ENCODE results near the gene CDH4.
"Not testable (repeated sequence)": the region's sequence is repeated elsewhere in the genome, so short reads cannot be mapped to it uniquely, and the experiment has no call there.

Gene CDH4

GRCh38 chr20:61416546-61416945 lies 164.5 kb downstream of the CDH4 start:
- no peak for DNase-seq (ENCODE audit: low read depth in 2 of 2)

- DNase-seq (ENCODE audit: low read depth in 2 of 2) = no peak
Measured at GRCh38 chr20:61417221-61417941, 165.3 kb downstream of the CDH4 start.

GRCh38 chr20:61419010-61419409 lies 166.9 kb downstream of the CDH4 start:
- no peak for DNase-seq (ENCODE audit: low read depth in 2 of 2)

- DNase-seq (ENCODE audit: low read depth in 2 of 2) = no peak
Measured at GRCh38 chr20:61419501-61419900, 167.4 kb downstream of the CDH4 start.

GRCh38 chr20:61420056-61420455 lies 168.0 kb downstream of the CDH4 start:
- DNase-seq (ENCODE audit: low read depth in 2 of 2) = no peak

GRCh38 chr20:61420781-61421180 lies 168.7 kb downstream of the CDH4 start:
- DNase-seq (ENCODE audit: low read depth in 2 of 2) = no peak

GRCh38 chr20:61422636-61423425 lies 170.8 kb downstream of the CDH4 start:
- no peak for DNase-seq (ENCODE audit: low read depth in 2 of 2)

- DNase-seq (ENCODE audit: low read depth in 2 of 2) = no peak
Measured at GRCh38 chr20:61424011-61424627, 172.1 kb downstream of the CDH4 start.

GRCh38 chr20:61424628-61425420 lies 172.8 kb downstream of the CDH4 start:
- DNase-seq (ENCODE audit: low read depth in 2 of 2) = no peak

GRCh38 chr20:61425541-61425991 lies 173.5 kb downstream of the CDH4 start:
- DNase-seq (ENCODE audit: low read depth in 2 of 2) = not testable (repeated sequence)

GRCh38 chr20:61426352-61426751 lies 174.3 kb downstream of the CDH4 start:
- DNase-seq (ENCODE audit: low read depth in 2 of 2) = no peak

- no peak for DNase-seq (ENCODE audit: low read depth in 2 of 2)
Measured at GRCh38 chr20:61429458-61430227, 177.6 kb downstream of the CDH4 start.

GRCh38 chr20:61430228-61430624 lies 178.2 kb downstream of the CDH4 start:
- no peak for DNase-seq (ENCODE audit: low read depth in 2 of 2)

GRCh38 chr20:61433176-61433575 lies 181.1 kb downstream of the CDH4 start:
- no peak for DNase-seq (ENCODE audit: low read depth in 2 of 2)

- no peak for DNase-seq (ENCODE audit: low read depth in 2 of 2)
Measured at GRCh38 chr20:61433816-61434215, 181.8 kb downstream of the CDH4 start.

GRCh38 chr20:61434341-61434781 lies 182.3 kb downstream of the CDH4 start:
- no peak for DNase-seq (ENCODE audit: low read depth in 2 of 2)

GRCh38 chr20:61435184-61435822 lies 183.2 kb downstream of the CDH4 start:
- DNase-seq (ENCODE audit: low read depth in 2 of 2) = no peak

- DNase-seq (ENCODE audit: low read depth in 2 of 2) = no peak
Measured at GRCh38 chr20:61435823-61436220, 183.8 kb downstream of the CDH4 start.

GRCh38 chr20:61436283-61436666 lies 184.2 kb downstream of the CDH4 start:
- no peak for DNase-seq (ENCODE audit: low read depth in 2 of 2)

GRCh38 chr20:61436667-61437279 lies 184.7 kb downstream of the CDH4 start:
- no peak for DNase-seq (ENCODE audit: low read depth in 2 of 2)
